HTR-8/SVneo (cell line): ENCODE measurements around the gene ABLIM1.

Experiments
- DNase-seq: peaks from one replicate; pipeline ENCODE4 v3.0.0; 2011; ENCODE audit warnings: low spot score, mixed read lengths; ENCODE audit not compliant: insufficient read length
- FAIRE-seq: peaks from 2 replicates; lab custom pipeline; 2011; peaks lifted over from hg19 to GRCh38; lab: Jason Lieb, UNC

Gene ABLIM1

GRCh38 chr10:114401195-114401791, 256.8 kb downstream of the ABLIM1 start:
- DNase-seq, result no peak
- no peak for FAIRE-seq

- DNase-seq, result no peak
- FAIRE-seq, result no peak
Observed at GRCh38 chr10:114400091-114400490, 258.0 kb downstream of the ABLIM1 start.

GRCh38 chr10:114399576-114399975, 258.5 kb downstream of the ABLIM1 start:
- FAIRE-seq (no peak), DNase-seq (no peak)

- FAIRE-seq (no peak), DNase-seq (no peak)
Observed at GRCh38 chr10:114398587-114399331, 259.3 kb downstream of the ABLIM1 start.

GRCh38 chr10:114397651-114398145, 260.4 kb downstream of the ABLIM1 start:
- FAIRE-seq, result no peak

GRCh38 chr10:114396464-114396863, 261.6 kb downstream of the ABLIM1 start:
- FAIRE-seq (no peak), DNase-seq (no peak)

More at GRCh38 chr10:114397651-114398145, 260.4 kb downstream of the ABLIM1 start:
- DNase-seq, result no peak

GRCh38 chr10:114395366-114396022, 262.6 kb downstream of the ABLIM1 start:
- DNase-seq, result no peak
- FAIRE-seq, result no peak

GRCh38 chr10:114394531-114394930, 263.5 kb downstream of the ABLIM1 start:
- FAIRE-seq (no peak), DNase-seq (no peak)

- DNase-seq (no peak), FAIRE-seq (no peak)
Observed at GRCh38 chr10:114393886-114394285, 264.2 kb downstream of the ABLIM1 start.

- DNase-seq (no peak), FAIRE-seq (no peak)
Observed at GRCh38 chr10:114393482-114393881, 264.6 kb downstream of the ABLIM1 start.

GRCh38 chr10:114392112-114392835, 265.8 kb downstream of the ABLIM1 start:
- no peak for FAIRE-seq

GRCh38 chr10:114391599-114391998, 266.5 kb downstream of the ABLIM1 start:
- DNase-seq, result no peak
- FAIRE-seq, result no peak

More at GRCh38 chr10:114392112-114392835, 265.8 kb downstream of the ABLIM1 start:
- no peak for DNase-seq

- FAIRE-seq, result no peak
- peak; percentile 50 for DNase-seq
Observed at GRCh38 chr10:114389426-114389825, 268.6 kb downstream of the ABLIM1 start.

- DNase-seq, result no peak
- no peak for FAIRE-seq
Observed at GRCh38 chr10:114388275-114388674, 269.8 kb downstream of the ABLIM1 start.

GRCh38 chr10:114387784-114388183, 270.3 kb downstream of the ABLIM1 start:
- FAIRE-seq, result no peak
- DNase-seq, result no peak

- DNase-seq (no peak), FAIRE-seq (no peak)
Observed at GRCh38 chr10:114386452-114386851, 271.6 kb downstream of the ABLIM1 start.

GRCh38 chr10:114385557-114385956, 272.5 kb downstream of the ABLIM1 start:
- no peak for DNase-seq
- FAIRE-seq, result no peak

- no peak for FAIRE-seq
- DNase-seq, result no peak
Observed at GRCh38 chr10:114384601-114385000, 273.5 kb downstream of the ABLIM1 start.

- DNase-seq, result no peak
Observed at GRCh38 chr10:114384181-114384580, 273.9 kb downstream of the ABLIM1 start.

More at GRCh38 chr10:114384181-114384580, 273.9 kb downstream of the ABLIM1 start:
- no peak for FAIRE-seq
